GM23338 (cell line): ENCODE measurements around the gene GPANK1. TPM values are rescaled to one million over a fixed set of nuclear protein-coding genes. Genes with fewer than 3 reads are reported as not detected.

Source experiments
- ATAC-seq: fragments of 200-7000 bp; cut with Tn5 transposase; 3 replicates; pipeline ENCODE4 v1.9.1; 2020
- DNase-seq: peaks from one replicate; pipeline ENCODE4 v3.0.0-alpha.2; 2015; ENCODE audit warnings: low spot score
- H2AFZ ChIP-seq: fragments of 200-600 bp; sonication (generic); 2 replicates; pipeline ENCODE4 v1.8.0; 2016; ENCODE audit warnings: antibody characterized with exemption, mild to moderate bottlenecking, moderate library complexity
- H3F3A ChIP-seq: fragments of 200-600 bp; sonication (generic); replicated peaks from 2 replicates; pipeline ENCODE4 v1.8.0; 2017; ENCODE audit warnings: antibody characterized with exemption, mixed run types, low read depth
- H3K27ac ChIP-seq: fragments of 200-600 bp; sonication (generic); 2 replicates; pipeline ENCODE4 v1.6.1; 2016; ENCODE audit warnings: low read depth
- H3K27me3 ChIP-seq: fragments of 200-600 bp; sonication (generic); 2 replicates; pipeline ENCODE4 v1.8.0; 2016; ENCODE audit warnings: mild to moderate bottlenecking, mixed run types, moderate library complexity; ENCODE audit not compliant: insufficient read depth
- H3K36me3 ChIP-seq: fragments of 200-600 bp; sonication (generic); 2 replicates; pipeline ENCODE4 v1.8.0; 2016; ENCODE audit warnings: mild to moderate bottlenecking; ENCODE audit not compliant: insufficient read depth
- H3K4me1 ChIP-seq: fragments of 200-600 bp; sonication (generic); 2 replicates; pipeline ENCODE4 v1.8.0; 2016; ENCODE audit warnings: mild to moderate bottlenecking, moderate library complexity; ENCODE audit not compliant: insufficient read depth
- H3K4me2 ChIP-seq: fragments of 200-600 bp; sonication (generic); 2 replicates; pipeline ENCODE4 v1.7.1; 2017; ENCODE audit warnings: mixed run types
- H3K4me3 ChIP-seq: fragments of 200-600 bp; sonication (generic); 2 replicates; pipeline ENCODE4 v1.6.1; 2016; ENCODE audit warnings: mixed run types
- H3K79me2 ChIP-seq: fragments of 200-600 bp; sonication (generic); replicated peaks from 2 replicates; pipeline ENCODE4 v1.8.0; 2017; ENCODE audit warnings: mild to moderate bottlenecking; ENCODE audit not compliant: insufficient read depth
- H3K9me2 ChIP-seq: fragments of 200-600 bp; sonication (generic); 2 replicates; pipeline ENCODE4 v1.8.0; 2017; ENCODE audit not compliant: insufficient read depth
- H4K20me1 ChIP-seq: fragments of 200-600 bp; sonication (generic); replicated peaks from 2 replicates; pipeline ENCODE4 v1.8.0; 2017; ENCODE audit warnings: mild to moderate bottlenecking; ENCODE audit not compliant: insufficient read depth
- H3K27ac Mint-ChIP-seq: 2 replicates; pipeline ENCODE4 v1.8.0; 2020; ENCODE audit warnings: inconsistent platforms, mild to moderate bottlenecking, moderate library complexity, mixed read lengths
- H3K27me3 Mint-ChIP-seq: 3 replicates; pipeline ENCODE4 v1.8.0; 2022; ENCODE audit warnings: low read depth, mild to moderate bottlenecking, moderate library complexity, mixed read lengths, inconsistent platforms; ENCODE audit not compliant: insufficient read depth, poor library complexity
- H3K36me3 Mint-ChIP-seq: 3 replicates; pipeline ENCODE4 v1.8.0; 2021; ENCODE audit warnings: low read depth, mild to moderate bottlenecking, inconsistent platforms, moderate library complexity, mixed read lengths
- H3K4me1 Mint-ChIP-seq: 3 replicates; pipeline ENCODE4 v1.8.0; 2020; ENCODE audit warnings: mild to moderate bottlenecking, inconsistent platforms, mixed read lengths
- H3K4me3 Mint-ChIP-seq: 3 replicates; pipeline ENCODE4 v1.8.0; 2021; ENCODE audit warnings: moderate library complexity, mild to moderate bottlenecking, inconsistent platforms, mixed read lengths
- H3K9me3 Mint-ChIP-seq: 3 replicates; pipeline ENCODE4 v1.8.0; 2020; ENCODE audit warnings: moderate library complexity, mild to moderate bottlenecking, inconsistent platforms, mixed read lengths
- CREB1 ChIP-seq: fragments of 250-450 bp; sonication (Bioruptor Pico); IDR thresholded peaks from 2 replicates; pipeline ENCODE4 v1.5.0; 2020; ENCODE audit warnings: low read depth, mild to moderate bottlenecking, moderate library complexity
- CTCF ChIP-seq, 2 experiments: fragments of 200-600 bp in 1 of 2; sonication (generic) in 1 of 2; conservative IDR thresholded peaks; 2 replicates each; pipeline versions ENCODE4 v1.5.1 to v1.6.1; 2016 to 2017; ENCODE audit warnings: antibody characterized with exemption in 2 of 2, low read depth in 2 of 2, mild to moderate bottlenecking in 2 of 2, moderate library complexity in 1 of 2
- EZH2phosphoT487 ChIP-seq: fragments of 200-600 bp; sonication (generic); IDR thresholded peaks from one replicate; pipeline ENCODE4 v1.8.1; 2018; ENCODE audit warnings: antibody characterized with exemption; ENCODE audit not compliant: unreplicated experiment
- JUNB ChIP-seq: IDR thresholded peaks from one replicate; pipeline ENCODE4 v1.6.1; 2016; ENCODE audit warnings: antibody characterized with exemption; ENCODE audit not compliant: unreplicated experiment
- ZNF462 ChIP-seq: fragments of 250-450 bp; sonication (Bioruptor Pico); IDR thresholded peaks from 2 replicates; pipeline ENCODE4 v1.5.0; 2020; ENCODE audit warnings: mild to moderate bottlenecking, moderate library complexity
- polyA plus RNA-seq: library from polyadenylated mRNA; unstranded; fragments of >200 nt; fragmentation: Nextera tagmentation; extraction: Ambion mirVana; gene quantifications from 2 replicates; pipeline ENCODE4 v1.2.1, GENCODE V29; 2016
- total RNA-seq: library from RNA; depleted of rRNA; stranded (reverse); fragments of >200 nt; shearing (Covaris generic); gene quantifications from 2 replicates; pipeline ENCODE4 v1.2.3, GENCODE V29; 2014

GPANK1 gene
- total and polyA plus RNA-seq, 2 experiments from 2014 or later = 27.1 to 49.2 TPM

GRCh38 chr6:31630177-31630934 lies 34.4 kb downstream of the GPANK1 start (continued):
- TF ChIP-seq ZNF462 (CRISPR knock-in tag) (no peak), EZH2phosphoT487 (no peak)

GRCh38 chr6:31629014-31629413 lies 35.8 kb downstream of the GPANK1 start:
- Mint-ChIP-seq H3K4me1 (no peaks in the 10 kb centered on the region), H3K27ac (no peak overlapping the region), H3K27me3 (peaks cover 13% of the 10 kb centered on the region), H3K4me3 (no peak overlapping the region), H3K36me3 (peaks cover 99% of the 10 kb centered on the region), H3K9me3 (no peaks in the 10 kb centered on the region; the same call in 2 of the 3 replicates)
- H3K79me2 ChIP-seq = peaks cover 49% of the 10 kb centered on the region
- H3F3A ChIP-seq = peaks cover 58% of the 10 kb centered on the region
- no peaks in the 10 kb centered on the region for H3K27me3 ChIP-seq
- no peaks in the 10 kb centered on the region for H3K4me1 ChIP-seq
- no peak overlapping the region for H2AFZ ChIP-seq
- H3K36me3 ChIP-seq = peaks cover 80% of the 10 kb centered on the region
- no peak overlapping the region for H3K4me3 ChIP-seq
- TF ChIP-seq JUNB (no peak), EZH2phosphoT487 (no peak), CREB1 (CRISPR knock-in tag) (no peak), CTCF (conservative IDR thresholded peaks at IDR 0.05; ENCODE audit: low read depth in 2 of 2) (no peak)
- no peak overlapping the region for H3K27ac ChIP-seq
- H4K20me1 ChIP-seq = peaks cover 50% of the 10 kb centered on the region
- no peak for DNase-seq
- no peak overlapping the region for H3K4me2 ChIP-seq
- ATAC-seq = no peak
- H3K9me2 ChIP-seq = no peaks in the 10 kb centered on the region
